Thoracic aorta (tissue), 2 donors: ENCODE results near the gene PPP1R13B. TPM values are rescaled to one million over a fixed set of nuclear protein-coding genes. Genes with fewer than 3 reads are reported as not detected.

Experiments used
- ATAC-seq: fragments of 150-250 bp; one replicate; pipeline ENCODE4 v1.8.0; 2017; ENCODE audit warnings: low read depth; ENCODE audit not compliant: insufficient number of reproducible peaks, low FRiP score
- DNase-seq: peaks from one replicate; pipeline ENCODE4 v3.0.0-alpha.2; 2020; ENCODE audit warnings: low spot score
- H3K27ac ChIP-seq, 2 donors: fragments of 200-600 bp; sonication (generic); 1 replicate in 1 of 2; 2 replicates in 1 of 2; pipeline ENCODE4 v1.5.1; 2016; ENCODE audit warnings: mild to moderate bottlenecking in 2 of 2, moderate library complexity in 2 of 2
- H3K27me3 ChIP-seq: fragments of 200-600 bp; sonication (generic); replicated peaks from 2 replicates; pipeline ENCODE4 v1.6.0; 2016; ENCODE audit warnings: mild to moderate bottlenecking; ENCODE audit not compliant: insufficient read depth
- H3K36me3 ChIP-seq: fragments of 200-600 bp; sonication (generic); one replicate; pipeline ENCODE4 v1.5.1; 2016
- H3K4me1 ChIP-seq, 2 donors: fragments of 200-600 bp; sonication (generic); 1 replicate in 1 of 2; 2 replicates in 1 of 2; pipeline versions ENCODE4 v1.5.1 to v1.6.0; 2016; ENCODE audit warnings: low read depth in 2 of 2, mild to moderate bottlenecking in 1 of 2; ENCODE audit not compliant: control insufficient read depth in 1 of 2
- H3K4me3 ChIP-seq: fragments of 200-600 bp; sonication (generic); 2 replicates; pipeline ENCODE4 v1.5.1; 2016; ENCODE audit warnings: mild to moderate bottlenecking
- H3K9me3 ChIP-seq: fragments of 200-600 bp; sonication (generic); 2 replicates; pipeline ENCODE4 v1.5.1; 2016
- CTCF ChIP-seq: fragments of 200-600 bp; sonication (generic); IDR thresholded peaks from one replicate; pipeline ENCODE4 v1.5.1; 2019; ENCODE audit warnings: antibody characterized with exemption
- total RNA-seq, 2 donors: library from RNA; depleted of rRNA; stranded (reverse); fragments of >200 nt; gene quantifications; one replicate each; pipeline versions ENCODE4 v1.1.0 to v1.2.3, GENCODE V29; 2016

PPP1R13B gene
- total RNA-seq, 2 donors from 2014 or later: 10.7 to 15.3 TPM

- H3K4me3 ChIP-seq: no peak overlapping the region
- TF ChIP-seq CTCF: no peak
- H3K27me3 ChIP-seq: no peaks in the 10 kb centered on the region
- DNase-seq (no peak), ATAC-seq (no peak)
- H3K27ac ChIP-seq: no peak overlapping the region
- H3K4me1 ChIP-seq: peaks cover 11 to 34% of the 10 kb centered on the region in 2 donors
- no peaks in the 10 kb centered on the region for H3K9me3 ChIP-seq
- peaks cover 37% of the 10 kb centered on the region for H3K36me3 ChIP-seq
These were observed 140.6 kb downstream of the PPP1R13B start for GRCh38 chr14:103706551-103707328.

GRCh38 chr14:103705504-103706284, 141.7 kb downstream of the PPP1R13B start:
- no peak overlapping the region for H3K4me3 ChIP-seq
- no peak for DNase-seq

GRCh38 chr14:103705118-103705503, 142.3 kb downstream of the PPP1R13B start:
- H3K4me1 ChIP-seq: peaks cover 5 to 30% of the 10 kb centered on the region in 2 donors
- H3K27me3 ChIP-seq: no peaks in the 10 kb centered on the region
- DNase-seq (no peak), ATAC-seq (no peak)
- H3K9me3 ChIP-seq: no peaks in the 10 kb centered on the region
- TF ChIP-seq CTCF: no peak
- H3K36me3 ChIP-seq: peaks cover 47% of the 10 kb centered on the region
- no peak overlapping the region for H3K27ac ChIP-seq
- H3K4me3 ChIP-seq: no peak overlapping the region

More at GRCh38 chr14:103705504-103706284, 141.7 kb downstream of the PPP1R13B start:
- TF ChIP-seq CTCF: no peak
- Histone ChIP-seq H3K4me1 (peaks cover 5 to 29% of the 10 kb centered on the region in 2 donors), H3K9me3 (no peaks in the 10 kb centered on the region), H3K27ac (no peak overlapping the region), H3K27me3 (no peaks in the 10 kb centered on the region), H3K36me3 (peaks cover 44% of the 10 kb centered on the region)
- no peak for ATAC-seq

GRCh38 chr14:103704708-103705107, 142.7 kb downstream of the PPP1R13B start:
- H3K4me3 ChIP-seq: no peak overlapping the region
- no peak for TF ChIP-seq CTCF
- peaks cover 47% of the 10 kb centered on the region for H3K36me3 ChIP-seq
- no peaks in the 10 kb centered on the region for H3K27me3 ChIP-seq
- ATAC-seq: no peak
- no peak for DNase-seq
- peaks cover 5 to 34% of the 10 kb centered on the region in 2 donors for H3K4me1 ChIP-seq
- no peaks in the 10 kb centered on the region for H3K9me3 ChIP-seq
- no peak overlapping the region for H3K27ac ChIP-seq
